ENCODE measurements around the gene LRRTM4.

- TF ChIP-seq CTCF (conservative IDR thresholded peaks at IDR 0.05 in 1 of 2, IDR thresholded peaks at IDR 0.05 in 1 of 2; ENCODE audit: low read depth in 1 of 2, low read length in 2 of 2) (no peak), EZH2 (IDR thresholded peaks at IDR 0.05; ENCODE audit: low read length, missing control alignments) (no peak)
Observed at GRCh38 chr2:77363277-77363676, 158.9 kb downstream of the LRRTM4 start.
